ACC112 (cell line): ENCODE results near the gene GBP7.

ENCODE experiments used
- H2AFZ ChIP-seq: fragments of 200-600 bp; sonication (generic); one replicate; pipeline ENCODE4 v1.6.0; 2017; ENCODE audit warnings: antibody characterized with exemption, low read length; ENCODE audit not compliant: unreplicated experiment
- H3K27ac ChIP-seq: fragments of 200-600 bp; sonication (generic); 2 replicates; pipeline ENCODE4 v1.5.1; 2014; ENCODE audit warnings: low read depth, mild to moderate bottlenecking, antibody characterized with exemption, low read length, moderate library complexity
- H3K27me3 ChIP-seq: fragments of 200-600 bp; sonication (generic); 2 replicates; pipeline ENCODE4 v1.6.1; 2014; ENCODE audit warnings: mild to moderate bottlenecking, antibody characterized with exemption, low read length, moderate library complexity, mixed read lengths; ENCODE audit not compliant: insufficient read depth
- H3K36me3 ChIP-seq: fragments of 200-600 bp; sonication (generic); 2 replicates; pipeline ENCODE4 v1.6.1; 2016; ENCODE audit warnings: mild to moderate bottlenecking, antibody characterized with exemption, low read length, moderate library complexity, mixed read lengths; ENCODE audit not compliant: insufficient read depth
- H3K4me1 ChIP-seq: fragments of 200-600 bp; sonication (generic); one replicate; pipeline ENCODE4 v1.6.1; 2016; ENCODE audit warnings: low read length, mixed read lengths; ENCODE audit not compliant: insufficient read depth, unreplicated experiment, control insufficient read depth
- H3K4me3 ChIP-seq: fragments of 200-600 bp; sonication (generic); 2 replicates; pipeline ENCODE4 v1.5.1; 2014; ENCODE audit warnings: mild to moderate bottlenecking, low read depth, low read length
- H3K79me2 ChIP-seq: fragments of 200-600 bp; sonication (generic); one replicate; pipeline ENCODE4 v1.6.0; 2016; ENCODE audit warnings: low read length; ENCODE audit not compliant: control insufficient read depth, unreplicated experiment, insufficient read depth

Gene GBP7

DNA sequence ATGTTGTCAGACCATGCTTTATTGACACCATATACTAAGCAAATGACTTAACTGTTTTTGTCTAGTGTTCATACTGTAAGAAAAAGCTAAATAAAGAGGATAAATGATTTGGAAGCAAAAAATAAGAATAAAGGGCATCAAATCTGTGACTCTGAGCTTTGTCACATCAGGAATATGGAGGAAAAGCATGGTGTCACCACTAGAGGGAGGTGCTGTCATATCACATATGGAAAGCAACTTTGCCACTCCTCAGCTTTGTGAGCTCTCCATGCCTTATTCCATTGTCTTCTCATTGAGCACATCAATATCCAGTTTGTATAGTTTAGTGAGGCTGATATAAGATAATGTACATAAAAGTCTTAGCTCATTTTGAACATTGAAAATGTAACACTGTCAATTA is 90.0 kb downstream of the GBP7 start:
- H3K36me3 ChIP-seq = no peaks in the 10 kb centered on the region
- no peak overlapping the region for H3K27ac ChIP-seq
- no peaks in the 10 kb centered on the region for H3K27me3 ChIP-seq
- no peaks in the 10 kb centered on the region for H3K79me2 ChIP-seq
- no peaks in the 10 kb centered on the region for H3K4me1 ChIP-seq
- H3K4me3 ChIP-seq = no peak overlapping the region
- H2AFZ ChIP-seq = no peak overlapping the region
